HEK293T (cell line): ENCODE results near the gene CCR2.

Source experiments
- CTCF ChIA-PET: fragments of 350-600 bp; formaldehyde crosslinking; extraction: SDS; loops from one replicate; lab custom pipeline; 2021; ENCODE audit warnings: antibody characterized with exemption, inconsistent platforms; lab: Yijun Ruan, JAX
- POLR2A ChIA-PET: fragments of 350-600 bp; formaldehyde crosslinking; extraction: SDS; loops from one replicate; lab custom pipeline; 2020; ENCODE audit warnings: antibody characterized with exemption, inconsistent platforms; lab: Yijun Ruan, JAX
- DNase-seq: peaks from one replicate; pipeline ENCODE4 v3.0.0; 2012; ENCODE audit warnings: mixed read lengths; ENCODE audit errors: extremely low spot score
- ARNT ChIP-seq: fragments of 450-650 bp; IDR thresholded peaks from 2 replicates; pipeline ENCODE4 v1.6.1; 2017; ENCODE audit warnings: mild to moderate bottlenecking
- BHLHE40 ChIP-seq: fragments of 450-650 bp; IDR thresholded peaks from 2 replicates; pipeline ENCODE4 v1.6.1; 2016; ENCODE audit warnings: mild to moderate bottlenecking, moderate library complexity, borderline replicate concordance
- CTBP1 ChIP-seq: fragments of 450-650 bp; IDR thresholded peaks from 2 replicates; pipeline ENCODE4 v1.6.1; 2016; ENCODE audit warnings: borderline replicate concordance
- ELF4 ChIP-seq: fragments of 450-650 bp; IDR thresholded peaks from 2 replicates; pipeline ENCODE4 v1.6.1; 2017; ENCODE audit warnings: antibody characterized with exemption
- FOXA1 ChIP-seq: fragments of 450-650 bp; IDR thresholded peaks from 2 replicates; pipeline ENCODE4 v1.6.1; 2016; ENCODE audit warnings: mild to moderate bottlenecking
- FOXK2 ChIP-seq: fragments of 450-650 bp; IDR thresholded peaks from 2 replicates; pipeline ENCODE4 v1.6.1; 2016; ENCODE audit warnings: mild to moderate bottlenecking
- FOXM1 ChIP-seq: fragments of 450-650 bp; IDR thresholded peaks from 2 replicates; pipeline ENCODE4 v1.6.1; 2017; ENCODE audit warnings: mild to moderate bottlenecking, borderline replicate concordance
- HDGF ChIP-seq: fragments of 450-650 bp; IDR thresholded peaks from 2 replicates; pipeline ENCODE4 v1.6.1; 2017; ENCODE audit warnings: antibody characterized with exemption, borderline replicate concordance
- L3MBTL2 ChIP-seq: fragments of 450-650 bp; conservative IDR thresholded peaks from 2 replicates; pipeline ENCODE4 v1.6.1; 2016; ENCODE audit warnings: mild to moderate bottlenecking
- LEF1 ChIP-seq: fragments of 450-650 bp; IDR thresholded peaks from 2 replicates; pipeline ENCODE4 v1.6.1; 2017; ENCODE audit warnings: mild to moderate bottlenecking, borderline replicate concordance
- NFRKB ChIP-seq: fragments of 450-650 bp; IDR thresholded peaks from 2 replicates; pipeline ENCODE4 v1.6.1; 2016; ENCODE audit warnings: mild to moderate bottlenecking, moderate library complexity
- SP1 ChIP-seq: fragments of 450-650 bp; IDR thresholded peaks from 2 replicates; pipeline ENCODE4 v1.6.1; 2017
- SUZ12 ChIP-seq: fragments of 450-650 bp; IDR thresholded peaks from 2 replicates; pipeline ENCODE4 v1.6.1; 2016; ENCODE audit warnings: mild to moderate bottlenecking
- TARDBP ChIP-seq: fragments of 450-650 bp; IDR thresholded peaks from 2 replicates; pipeline ENCODE4 v1.6.1; 2016
- ZNF384 ChIP-seq: fragments of 450-650 bp; IDR thresholded peaks from 2 replicates; pipeline ENCODE4 v1.6.1; 2016
- TF ChIP-seq, protein P1 (sequence below): fragments of 450-650 bp; IDR thresholded peaks from 2 replicates; pipeline ENCODE4 v1.6.1; 2016

CCR2 gene

DNA sequence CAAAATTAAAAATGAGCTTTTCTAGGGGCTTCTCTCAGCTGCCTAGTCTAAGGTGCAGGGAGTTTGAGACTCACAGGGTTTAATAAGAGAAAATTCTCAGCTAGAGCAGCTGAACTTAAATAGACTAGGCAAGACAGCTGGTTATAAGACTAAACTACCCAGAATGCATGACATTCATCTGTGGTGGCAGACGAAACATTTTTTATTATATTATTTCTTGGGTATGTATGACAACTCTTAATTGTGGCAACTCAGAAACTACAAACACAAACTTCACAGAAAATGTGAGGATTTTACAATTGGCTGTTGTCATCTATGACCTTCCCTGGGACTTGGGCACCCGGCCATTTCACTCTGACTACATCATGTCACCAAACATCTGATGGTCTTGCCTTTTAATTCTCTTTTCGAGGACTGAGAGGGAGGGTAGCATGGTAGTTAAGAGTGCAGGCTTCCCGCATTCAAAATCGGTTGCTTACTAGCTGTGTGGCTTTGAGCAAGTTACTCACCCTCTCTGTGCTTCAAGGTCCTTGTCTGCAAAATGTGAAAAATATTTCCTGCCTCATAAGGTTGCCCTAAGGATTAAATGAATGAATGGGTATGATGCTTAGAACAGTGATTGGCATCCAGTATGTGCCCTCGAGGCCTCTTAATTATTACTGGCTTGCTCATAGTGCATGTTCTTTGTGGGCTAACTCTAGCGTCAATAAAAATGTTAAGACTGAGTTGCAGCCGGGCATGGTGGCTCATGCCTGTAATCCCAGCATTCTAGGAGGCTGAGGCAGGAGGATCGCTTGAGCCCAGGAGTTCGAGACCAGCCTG is 17.8 kb downstream of the CCR2 start:
- POLR2A ChIA-PET = no interaction called here
- CTCF ChIA-PET = no interaction called here
- no peak for DNase-seq
- no peak for TF ChIP-seq ELF4
- TF ChIP-seq FOXM1 = no peak
- no peak for TF ChIP-seq L3MBTL2
- no peak for TF ChIP-seq LEF1
- no peak for TF ChIP-seq BHLHE40
- TF ChIP-seq ZNF384 = no peak
- TF ChIP-seq HDGF = no peak
- TF ChIP-seq, protein P1, sequence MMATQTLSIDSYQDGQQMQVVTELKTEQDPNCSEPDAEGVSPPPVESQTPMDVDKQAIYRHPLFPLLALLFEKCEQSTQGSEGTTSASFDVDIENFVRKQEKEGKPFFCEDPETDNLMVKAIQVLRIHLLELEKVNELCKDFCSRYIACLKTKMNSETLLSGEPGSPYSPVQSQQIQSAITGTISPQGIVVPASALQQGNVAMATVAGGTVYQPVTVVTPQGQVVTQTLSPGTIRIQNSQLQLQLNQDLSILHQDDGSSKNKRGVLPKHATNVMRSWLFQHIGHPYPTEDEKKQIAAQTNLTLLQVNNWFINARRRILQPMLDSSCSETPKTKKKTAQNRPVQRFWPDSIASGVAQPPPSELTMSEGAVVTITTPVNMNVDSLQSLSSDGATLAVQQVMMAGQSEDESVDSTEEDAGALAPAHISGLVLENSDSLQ = no peak
- no peak for TF ChIP-seq NFRKB
- TF ChIP-seq FOXA1 = no peak

DNA sequence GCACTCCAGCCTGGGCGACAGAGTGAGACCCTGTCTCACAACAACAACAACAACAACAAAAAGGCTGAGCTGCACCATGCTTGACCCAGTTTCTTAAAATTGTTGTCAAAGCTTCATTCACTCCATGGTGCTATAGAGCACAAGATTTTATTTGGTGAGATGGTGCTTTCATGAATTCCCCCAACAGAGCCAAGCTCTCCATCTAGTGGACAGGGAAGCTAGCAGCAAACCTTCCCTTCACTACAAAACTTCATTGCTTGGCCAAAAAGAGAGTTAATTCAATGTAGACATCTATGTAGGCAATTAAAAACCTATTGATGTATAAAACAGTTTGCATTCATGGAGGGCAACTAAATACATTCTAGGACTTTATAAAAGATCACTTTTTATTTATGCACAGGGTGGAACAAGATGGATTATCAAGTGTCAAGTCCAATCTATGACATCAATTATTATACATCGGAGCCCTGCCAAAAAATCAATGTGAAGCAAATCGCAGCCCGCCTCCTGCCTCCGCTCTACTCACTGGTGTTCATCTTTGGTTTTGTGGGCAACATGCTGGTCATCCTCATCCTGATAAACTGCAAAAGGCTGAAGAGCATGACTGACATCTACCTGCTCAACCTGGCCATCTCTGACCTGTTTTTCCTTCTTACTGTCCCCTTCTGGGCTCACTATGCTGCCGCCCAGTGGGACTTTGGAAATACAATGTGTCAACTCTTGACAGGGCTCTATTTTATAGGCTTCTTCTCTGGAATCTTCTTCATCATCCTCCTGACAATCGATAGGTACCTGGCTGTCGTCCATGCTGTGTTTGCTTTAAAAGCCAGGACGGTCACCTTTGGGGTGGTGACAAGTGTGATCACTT is 18.8 kb downstream of the CCR2 start:
- ChIA-PET CTCF (no interaction called here), POLR2A (no interaction called here)
- no peak for TF ChIP-seq L3MBTL2
- TF ChIP-seq FOXK2 = no peak
- TF ChIP-seq, protein P1 = no peak
- no peak for TF ChIP-seq BHLHE40
- no peak for TF ChIP-seq FOXM1
- no peak for TF ChIP-seq ARNT
- TF ChIP-seq HDGF = no peak
- no peak for TF ChIP-seq SP1
- TF ChIP-seq CTBP1 = no peak
- no peak for TF ChIP-seq NFRKB
- no peak for TF ChIP-seq ELF4
- no peak for TF ChIP-seq ZNF384
- TF ChIP-seq SUZ12 = no peak
- DNase-seq = peak; percentile 32

DNA sequence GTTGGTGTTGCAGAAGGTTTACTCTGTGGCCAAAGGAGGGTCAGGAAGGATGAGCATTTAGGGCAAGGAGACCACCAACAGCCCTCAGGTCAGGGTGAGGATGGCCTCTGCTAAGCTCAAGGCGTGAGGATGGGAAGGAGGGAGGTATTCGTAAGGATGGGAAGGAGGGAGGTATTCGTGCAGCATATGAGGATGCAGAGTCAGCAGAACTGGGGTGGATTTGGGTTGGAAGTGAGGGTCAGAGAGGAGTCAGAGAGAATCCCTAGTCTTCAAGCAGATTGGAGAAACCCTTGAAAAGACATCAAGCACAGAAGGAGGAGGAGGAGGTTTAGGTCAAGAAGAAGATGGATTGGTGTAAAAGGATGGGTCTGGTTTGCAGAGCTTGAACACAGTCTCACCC is 20.8 kb downstream of the CCR2 start:
- ChIA-PET POLR2A (no interaction called here), CTCF (interaction anchor here (0.6 to 1.1 kb wide), 2 partner anchors 160 to 1261 kb away, joined by 3 read pairs; no protein-coding TSS in a partner anchor)
- DNase-seq = no peak
- TF ChIP-seq SP1 (no peak), FOXM1 (no peak), ELF4 (no peak), LEF1 (no peak), FOXA1 (no peak), SUZ12 (no peak), TARDBP (no peak)
- TF ChIP-seq, protein P1 = no peak

DNA sequence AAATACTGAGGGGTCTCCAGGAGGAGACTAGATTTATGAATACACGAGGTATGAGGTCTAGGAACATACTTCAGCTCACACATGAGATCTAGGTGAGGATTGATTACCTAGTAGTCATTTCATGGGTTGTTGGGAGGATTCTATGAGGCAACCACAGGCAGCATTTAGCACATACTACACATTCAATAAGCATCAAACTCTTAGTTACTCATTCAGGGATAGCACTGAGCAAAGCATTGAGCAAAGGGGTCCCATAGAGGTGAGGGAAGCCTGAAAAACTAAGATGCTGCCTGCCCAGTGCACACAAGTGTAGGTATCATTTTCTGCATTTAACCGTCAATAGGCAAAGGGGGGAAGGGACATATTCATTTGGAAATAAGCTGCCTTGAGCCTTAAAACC is 21.3 kb downstream of the CCR2 start:
- CTCF ChIA-PET = interaction anchor here (1.1 kb wide), 1 partner anchor 160 kb away, joined by 3 read pairs; no protein-coding TSS in a partner anchor
- POLR2A ChIA-PET = no interaction called here

DNA sequence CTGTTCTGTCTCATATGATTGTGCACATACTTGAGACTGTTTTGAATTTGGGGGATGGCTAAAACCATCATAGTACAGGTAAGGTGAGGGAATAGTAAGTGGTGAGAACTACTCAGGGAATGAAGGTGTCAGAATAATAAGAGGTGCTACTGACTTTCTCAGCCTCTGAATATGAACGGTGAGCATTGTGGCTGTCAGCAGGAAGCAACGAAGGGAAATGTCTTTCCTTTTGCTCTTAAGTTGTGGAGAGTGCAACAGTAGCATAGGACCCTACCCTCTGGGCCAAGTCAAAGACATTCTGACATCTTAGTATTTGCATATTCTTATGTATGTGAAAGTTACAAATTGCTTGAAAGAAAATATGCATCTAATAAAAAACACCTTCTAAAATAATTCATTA is 21.9 kb downstream of the CCR2 start:
- POLR2A ChIA-PET = no interaction called here
- no peak for TF ChIP-seq BHLHE40
- TF ChIP-seq L3MBTL2 = no peak
- no peak for TF ChIP-seq LEF1
- no peak for TF ChIP-seq FOXK2
- TF ChIP-seq ARNT = no peak
- no peak for TF ChIP-seq ZNF384
- no peak for TF ChIP-seq SP1
- no peak for TF ChIP-seq TARDBP
- TF ChIP-seq CTBP1 = no peak
- no peak for TF ChIP-seq FOXA1
- TF ChIP-seq SUZ12 = no peak
- TF ChIP-seq FOXM1 = no peak
- DNase-seq = no peak
- CTCF ChIA-PET = no interaction called here

More for the DNA sequence above, 21.3 kb downstream of the CCR2 start:
- TF ChIP-seq SP1 = no peak
- no peak for TF ChIP-seq FOXA1
- TF ChIP-seq, protein P1 = no peak
- TF ChIP-seq TARDBP = no peak
- TF ChIP-seq NFRKB = no peak
- TF ChIP-seq L3MBTL2 = no peak
- no peak for TF ChIP-seq ARNT
- TF ChIP-seq BHLHE40 = no peak
- no peak for TF ChIP-seq CTBP1
- TF ChIP-seq FOXK2 = no peak
- no peak for TF ChIP-seq ZNF384
- no peak for TF ChIP-seq SUZ12
- no peak for TF ChIP-seq FOXM1
- TF ChIP-seq HDGF = no peak
- TF ChIP-seq LEF1 = no peak
- no peak for TF ChIP-seq ELF4
- no peak for DNase-seq
